ENCODE data around the gene FAHD2A. TPM values are rescaled to one million over a fixed set of nuclear protein-coding genes. Genes with fewer than 3 reads are reported as not detected.

FAHD2A gene
- total RNA-seq, 1 experiment from 2014 or later: 25.4 TPM

- Histone ChIP-seq H3K27ac (ENCODE audit: low read depth, low read length) (no peak overlapping the region), H3K4me3 (replicated peaks in 1 of 2; ENCODE audit: low read depth in 1 of 2, low read length in 2 of 2) (no peak overlapping the region), H3K4me2 (ENCODE audit: low read length) (no peak overlapping the region), H4K20me1 (ENCODE audit: insufficient read depth) (no peaks in the 10 kb centered on the region), H3K4me1 (ENCODE audit: control insufficient read depth in 1 of 2, insufficient read depth in 2 of 2, low read length in 2 of 2) (peaks cover 0 to 3% of the 10 kb centered on the region in 2 experiments; a peak in 1 of 4 replicates), H3K79me2 (ENCODE audit: insufficient read depth, low read length) (no peaks in the 10 kb centered on the region), H3K9me3 (ENCODE audit: control insufficient read depth in 1 of 2, insufficient read depth in 1 of 2, low read depth in 1 of 2, low read length in 2 of 2) (no peaks in the 10 kb centered on the region), H3K27me3 (ENCODE audit: insufficient read depth, low read length) (no peaks in the 10 kb centered on the region), H3K9me2 (ENCODE audit: insufficient read depth) (no peaks in the 10 kb centered on the region), H2AFZ (ENCODE audit: low read depth, low read length, poor library complexity, severe bottlenecking) (no peak overlapping the region), H3K36me3 (ENCODE audit: control insufficient read depth in 1 of 2, insufficient read depth in 2 of 2, low read length in 2 of 2) (no peaks in the 10 kb centered on the region), H3K9ac (ENCODE audit: low read length) (no peak overlapping the region)
- ChIA-PET RAD21 (ENCODE audit: low non-redundant PET in 1 of 2, low total read pairs in 2 of 2, uncharacterized antibody in 2 of 2, unreplicated experiment in 2 of 2) (no interaction called here), CTCF (interaction anchor here (3.7 kb wide), 1 partner anchor 12 kb away, joined by 17 read pairs; no protein-coding TSS in a partner anchor), POLR2A (no interaction called here)
- ATAC-seq: no peak
- DNase-seq (ENCODE audit: low read depth, low spot score): no peak
- BruUV-seq (replicated peaks): no TSS peak
- intact Hi-C loops (cut with micrococcal nuclease): no loop called here
- TF ChIP-seq SIN3A (IDR thresholded peaks at IDR 0.05; ENCODE audit: low read depth) (no peak), POLR2AphosphoS5 (IDR thresholded peaks at IDR 0.05; ENCODE audit: low read depth, low read length) (no peak), ATF3 (IDR thresholded peaks at IDR 0.05) (no peak), ELF1 (IDR thresholded peaks at IDR 0.05; ENCODE audit: borderline replicate concordance, low read depth) (no peak), MAX (IDR thresholded peaks at IDR 0.05) (no peak), REST (IDR thresholded peaks at IDR 0.05; ENCODE audit: low read depth) (no peak), YY1 (IDR thresholded peaks at IDR 0.05; ENCODE audit: extremely low read depth, insufficient replicate concordance, low read depth, low read length) (no peak), JUND (IDR thresholded peaks at IDR 0.05) (no peak), EZH2phosphoT487 (IDR thresholded peaks at IDR 0.05; ENCODE audit: borderline replicate concordance) (no peak), FOSL1 (IDR thresholded peaks at IDR 0.05; ENCODE audit: low read depth) (no peak), CTCF (IDR thresholded peaks at IDR 0.05 in 2 of 3, conservative IDR thresholded peaks at IDR 0.05 in 1 of 3; ENCODE audit: borderline replicate concordance in 1 of 3, insufficient read depth in 1 of 3, low read depth in 2 of 3, low read length in 2 of 3) (no peak), ZFX (IDR thresholded peaks at IDR 0.05) (no peak), ZBTB33 (IDR thresholded peaks at IDR 0.05; ENCODE audit: extremely low read depth, insufficient replicate concordance, low read length) (no peak), EZH2 (IDR thresholded peaks at IDR 0.05) (no peak), SRF (IDR thresholded peaks at IDR 0.05; ENCODE audit: low read depth) (no peak), POLR2A (IDR thresholded peaks at IDR 0.05; ENCODE audit: borderline replicate concordance, extremely low read depth, insufficient read depth, insufficient read length) (no peak), ZNF274 (IDR thresholded peaks at IDR 0.05; ENCODE audit: low read depth, low read length) (no peak), CBX3 (IDR thresholded peaks at IDR 0.05; ENCODE audit: low read depth) (no peak)
Observed at GRCh38 chr2:95376311-95377215, 25.9 kb upstream of the FAHD2A start.

Measured in HCT116 (cell line).